ENCODE measurements around the gene RNF175.
"Not testable (repeated sequence)": the region's sequence is repeated elsewhere in the genome, so short reads cannot be mapped to it uniquely, and the experiment has no call there.

RNF175 gene

GRCh38 chr4:153669838-153670237, 90.0 kb downstream of the RNF175 start:
- Histone ChIP-seq H2AFZ (ENCODE audit: low read length) (no peak overlapping the region), H3K4me2 (ENCODE audit: low read depth, low read length) (no peak overlapping the region), H3F3A (ENCODE audit: insufficient read depth, low read length) (no peaks in the 10 kb centered on the region), H4K20me1 (ENCODE audit: insufficient read depth, low read length) (no peaks in the 10 kb centered on the region), H3K79me2 (ENCODE audit: low read length) (no peaks in the 10 kb centered on the region), H3K4me1 (ENCODE audit: low read length) (no peaks in the 10 kb centered on the region), H3K36me3 (replicated peaks; ENCODE audit: insufficient read depth, low read length) (no peaks in the 10 kb centered on the region), H3K27me3 (replicated peaks; ENCODE audit: insufficient read depth, low read length) (no peaks in the 10 kb centered on the region), H3K9ac (ENCODE audit: low read length) (no peak overlapping the region), H3K4me3 (ENCODE audit: low read length) (no peak overlapping the region), H3K9me2 (replicated peaks; ENCODE audit: insufficient read depth, low read length) (no peaks in the 10 kb centered on the region), H3K9me3 (replicated peaks; ENCODE audit: insufficient read depth, low read length) (no peaks in the 10 kb centered on the region), H3K27ac (ENCODE audit: low read length) (no peak overlapping the region)
- DNase-seq, result no peak
- TF ChIP-seq EZH2phosphoT487 (IDR thresholded peaks at IDR 0.05; ENCODE audit: low read length) (no peak), CTCF (IDR thresholded peaks at IDR 0.05; ENCODE audit: low read length) (no peak), EZH2 (optimal IDR thresholded peaks at IDR 0.05; ENCODE audit: low read depth, low read length) (no peak)

GRCh38 chr4:153668647-153669046, 91.2 kb downstream of the RNF175 start:
- H3K27ac ChIP-seq (ENCODE audit: low read length), result no peak overlapping the region
- no peaks in the 10 kb centered on the region for H4K20me1 ChIP-seq (ENCODE audit: insufficient read depth, low read length)
- H3K4me3 ChIP-seq (ENCODE audit: low read length), result no peak overlapping the region
- H3K9me3 ChIP-seq (replicated peaks; ENCODE audit: insufficient read depth, low read length), result no peaks in the 10 kb centered on the region
- no peaks in the 10 kb centered on the region for H3K4me1 ChIP-seq (ENCODE audit: low read length)
- H3K79me2 ChIP-seq (ENCODE audit: low read length), result no peaks in the 10 kb centered on the region
- DNase-seq, result no peak
- H3K9me2 ChIP-seq (replicated peaks; ENCODE audit: insufficient read depth, low read length), result no peaks in the 10 kb centered on the region
- H3K27me3 ChIP-seq (replicated peaks; ENCODE audit: insufficient read depth, low read length), result no peaks in the 10 kb centered on the region
- H2AFZ ChIP-seq (ENCODE audit: low read length), result no peak overlapping the region
- no peak overlapping the region for H3K9ac ChIP-seq (ENCODE audit: low read length)
- no peak overlapping the region for H3K4me2 ChIP-seq (ENCODE audit: low read depth, low read length)
- TF ChIP-seq EZH2phosphoT487 (IDR thresholded peaks at IDR 0.05; ENCODE audit: low read length) (no peak), CTCF (IDR thresholded peaks at IDR 0.05; ENCODE audit: low read length) (no peak)
- no peaks in the 10 kb centered on the region for H3F3A ChIP-seq (ENCODE audit: insufficient read depth, low read length)
- no peaks in the 10 kb centered on the region for H3K36me3 ChIP-seq (replicated peaks; ENCODE audit: insufficient read depth, low read length)

GRCh38 chr4:153666505-153666904, 93.3 kb downstream of the RNF175 start:
- not testable (repeated sequence) for H3K27ac ChIP-seq (ENCODE audit: low read length); H4K20me1 ChIP-seq (ENCODE audit: insufficient read depth, low read length); H3K79me2 ChIP-seq (ENCODE audit: low read length); H2AFZ ChIP-seq (ENCODE audit: low read length); H3K9ac ChIP-seq (ENCODE audit: low read length); H3K4me2 ChIP-seq (ENCODE audit: low read depth, low read length); H3K9me2 ChIP-seq (replicated peaks; ENCODE audit: insufficient read depth, low read length); DNase-seq; H3K9me3 ChIP-seq (replicated peaks; ENCODE audit: insufficient read depth, low read length); H3K4me1 ChIP-seq (ENCODE audit: low read length); H3F3A ChIP-seq (ENCODE audit: insufficient read depth, low read length); H3K36me3 ChIP-seq (replicated peaks; ENCODE audit: insufficient read depth, low read length); H3K27me3 ChIP-seq (replicated peaks; ENCODE audit: insufficient read depth, low read length); H3K4me3 ChIP-seq (ENCODE audit: low read length)

GRCh38 chr4:153663667-153664066, 96.2 kb downstream of the RNF175 start:
- Histone ChIP-seq H4K20me1 (ENCODE audit: insufficient read depth, low read length) (no peaks in the 10 kb centered on the region), H3K9ac (ENCODE audit: low read length) (no peak overlapping the region), H3K9me3 (replicated peaks; ENCODE audit: insufficient read depth, low read length) (no peaks in the 10 kb centered on the region), H2AFZ (ENCODE audit: low read length) (no peak overlapping the region), H3K27me3 (replicated peaks; ENCODE audit: insufficient read depth, low read length) (no peaks in the 10 kb centered on the region), H3K4me1 (ENCODE audit: low read length) (no peaks in the 10 kb centered on the region), H3K4me3 (ENCODE audit: low read length) (no peak overlapping the region), H3K27ac (ENCODE audit: low read length) (no peak overlapping the region), H3K36me3 (replicated peaks; ENCODE audit: insufficient read depth, low read length) (no peaks in the 10 kb centered on the region), H3K9me2 (replicated peaks; ENCODE audit: insufficient read depth, low read length) (no peaks in the 10 kb centered on the region), H3K79me2 (ENCODE audit: low read length) (no peaks in the 10 kb centered on the region), H3F3A (ENCODE audit: insufficient read depth, low read length) (no peaks in the 10 kb centered on the region), H3K4me2 (ENCODE audit: low read depth, low read length) (no peak overlapping the region)
- DNase-seq, result no peak
- TF ChIP-seq EZH2phosphoT487 (IDR thresholded peaks at IDR 0.05; ENCODE audit: low read length) (no peak), CTCF (IDR thresholded peaks at IDR 0.05; ENCODE audit: low read length) (no peak), EZH2 (optimal IDR thresholded peaks at IDR 0.05; ENCODE audit: low read depth, low read length) (no peak)
